Keratinocyte (primary cell): Measurements from ENCODE around the gene RNF151. TPM values are rescaled to one million over a fixed set of nuclear protein-coding genes. Genes with fewer than 3 reads are reported as not detected.

Experiments used
- DNase-seq: peaks from one replicate; pipeline ENCODE4 v3.0.0-alpha.2; 2011; ENCODE audit warnings: low read depth, missing footprints, low spot score
- FAIRE-seq: peaks from 2 replicates; lab custom pipeline; 2011; peaks lifted over from hg19 to GRCh38; lab: Jason Lieb, UNC
- H2AFZ ChIP-seq: 2 replicates; pipeline ENCODE4 v1.6.0; 2012; ENCODE audit warnings: low read length, control low read depth, inconsistent platforms; ENCODE audit not compliant: control insufficient read depth
- H3K27ac ChIP-seq: 2 replicates; pipeline ENCODE4 v1.5.1; 2011; ENCODE audit warnings: low read length; ENCODE audit not compliant: control insufficient read depth, insufficient read depth
- H3K27me3 ChIP-seq: 3 replicates; pipeline ENCODE4 v1.6.0; 2011; ENCODE audit warnings: low read length; ENCODE audit not compliant: control insufficient read depth, insufficient read depth; ENCODE audit errors: extremely low read depth
- H3K36me3 ChIP-seq, 2 experiments: 2 replicates in 1 of 2; 3 replicates in 1 of 2; pipeline ENCODE4 v1.5.1; 2011; ENCODE audit warnings: low read length in 2 of 2, mild to moderate bottlenecking in 1 of 2; ENCODE audit not compliant: control insufficient read depth in 2 of 2, insufficient read depth in 2 of 2; ENCODE audit errors: extremely low read depth in 1 of 2
- H3K4me1 ChIP-seq: 3 replicates; pipeline ENCODE4 v1.5.1; 2011; ENCODE audit warnings: low read length; ENCODE audit not compliant: control insufficient read depth, insufficient read depth; ENCODE audit errors: extremely low read depth
- H3K4me2 ChIP-seq: 3 replicates; pipeline ENCODE4 v1.6.0; 2011; ENCODE audit warnings: low read depth, low read length; ENCODE audit not compliant: control insufficient read depth, insufficient read depth; ENCODE audit errors: extremely low read depth
- H3K4me3 ChIP-seq, 3 experiments: fragments of 200-600 bp in 1 of 3; sonication (generic) in 1 of 3; 2 replicates in 2 of 3; 3 replicates in 1 of 3; pipeline ENCODE4 v1.5.1; 2011 to 2016; ENCODE audit warnings: low read length in 3 of 3, mild to moderate bottlenecking in 3 of 3, control low read depth in 2 of 3, inconsistent platforms in 1 of 3, low read depth in 1 of 3, mixed read lengths in 1 of 3, mixed run types in 1 of 3, moderate library complexity in 1 of 3; ENCODE audit not compliant: control insufficient read depth in 2 of 3, insufficient read depth in 2 of 3; ENCODE audit errors: extremely low read depth in 1 of 3
- H3K79me2 ChIP-seq: 2 replicates; pipeline ENCODE4 v1.6.0; 2012; ENCODE audit warnings: low read length; ENCODE audit not compliant: control insufficient read depth, insufficient read depth
- H3K9ac ChIP-seq: 3 replicates; pipeline ENCODE4 v1.6.0; 2011; ENCODE audit warnings: low read length; ENCODE audit not compliant: control insufficient read depth, insufficient read depth; ENCODE audit errors: extremely low read depth
- H3K9me1 ChIP-seq: 3 replicates; pipeline ENCODE4 v1.6.0; 2011; ENCODE audit warnings: low read length; ENCODE audit not compliant: control insufficient read depth, insufficient read depth; ENCODE audit errors: extremely low read depth
- H3K9me3 ChIP-seq: 2 replicates; pipeline ENCODE4 v1.5.1; 2012; ENCODE audit warnings: low read depth, low read length; ENCODE audit not compliant: control insufficient read depth
- H4K20me1 ChIP-seq: 3 replicates; pipeline ENCODE4 v1.6.0; 2011; ENCODE audit warnings: low read length; ENCODE audit not compliant: control insufficient read depth, insufficient read depth; ENCODE audit errors: extremely low read depth
- EZH2 ChIP-seq: IDR thresholded peaks from one replicate; pipeline ENCODE4 v1.6.1; 2012; ENCODE audit warnings: inconsistent platforms, mild to moderate bottlenecking, low read length, moderate library complexity
- dilution Hi-C: fragments of 300-500 bp; cut with MboI; formaldehyde crosslinking; loops from one replicate; pipeline ENCODE4 v1.7.0; 2020; ENCODE audit warnings: low sequenced_read_pairs; ENCODE audit not compliant: extremely low pct_ligation_motif_present
- polyA plus RNA-seq, 5 experiments: library from polyadenylated mRNA; depleted of rRNA in 3 of 5; stranded (reverse) in 3 of 5; stranded (forward) in 1 of 5; unstranded in 1 of 5; fragments of >200 nt; gene quantifications; 1 replicate in 1 of 5; 2 replicates in 3 of 5; 3 replicates in 1 of 5; pipeline versions ENCODE4 v1.2.1 to v1.2.3, GENCODE V29; 2011 to 2012; ENCODE audit warnings: missing spikeins in 2 of 5, low read depth in 1 of 5, low replicate concordance in 1 of 5
- TF ChIP-seq, protein P1 (sequence below), 3 experiments: IDR thresholded peaks in 1 of 3; conservative IDR thresholded peaks in 1 of 3; optimal IDR thresholded peaks in 1 of 3; 2 replicates in 2 of 3; 3 replicates in 1 of 3; pipeline versions ENCODE3 to v1.5.1; 2011; ENCODE audit warnings: low read length in 3 of 3, mild to moderate bottlenecking in 3 of 3, moderate library complexity in 2 of 3, control low read depth in 1 of 3, inconsistent platforms in 1 of 3; ENCODE audit not compliant: insufficient read depth in 2 of 3; ENCODE audit errors: extremely low read depth in 1 of 3

The RNF151 gene
- polyA plus RNA-seq, 1 donor (not counting 4 experiments of a cell fraction or from before 2014, with no cell fraction given), result not detected

- H3K79me2 ChIP-seq, result peaks cover 59% of the 10 kb centered on the region
- peak overlapping the region; percentile 59 to 85 (median 76) for H3K4me3 ChIP-seq
- H4K20me1 ChIP-seq, result peaks cover 28% of the 10 kb centered on the region
- peak overlapping the region; percentile 82 for H3K27ac ChIP-seq
- FAIRE-seq (no peak), DNase-seq (no peak)
- H3K9ac ChIP-seq, result peak overlapping the region; percentile 85
- no peaks in the 10 kb centered on the region for H3K9me3 ChIP-seq
- H3K27me3 ChIP-seq, result no peaks in the 10 kb centered on the region
- dilution Hi-C loops, result no loop called here
- H3K36me3 ChIP-seq, result peaks cover 17 to 31% of the 10 kb centered on the region in 2 experiments
- H3K9me1 ChIP-seq, result peaks cover 3% of the 10 kb centered on the region
- H3K4me2 ChIP-seq, result peak overlapping the region; percentile 91
- H3K4me1 ChIP-seq, result peaks cover 36% of the 10 kb centered on the region
- no peak overlapping the region for H2AFZ ChIP-seq
- TF ChIP-seq, protein P1, sequence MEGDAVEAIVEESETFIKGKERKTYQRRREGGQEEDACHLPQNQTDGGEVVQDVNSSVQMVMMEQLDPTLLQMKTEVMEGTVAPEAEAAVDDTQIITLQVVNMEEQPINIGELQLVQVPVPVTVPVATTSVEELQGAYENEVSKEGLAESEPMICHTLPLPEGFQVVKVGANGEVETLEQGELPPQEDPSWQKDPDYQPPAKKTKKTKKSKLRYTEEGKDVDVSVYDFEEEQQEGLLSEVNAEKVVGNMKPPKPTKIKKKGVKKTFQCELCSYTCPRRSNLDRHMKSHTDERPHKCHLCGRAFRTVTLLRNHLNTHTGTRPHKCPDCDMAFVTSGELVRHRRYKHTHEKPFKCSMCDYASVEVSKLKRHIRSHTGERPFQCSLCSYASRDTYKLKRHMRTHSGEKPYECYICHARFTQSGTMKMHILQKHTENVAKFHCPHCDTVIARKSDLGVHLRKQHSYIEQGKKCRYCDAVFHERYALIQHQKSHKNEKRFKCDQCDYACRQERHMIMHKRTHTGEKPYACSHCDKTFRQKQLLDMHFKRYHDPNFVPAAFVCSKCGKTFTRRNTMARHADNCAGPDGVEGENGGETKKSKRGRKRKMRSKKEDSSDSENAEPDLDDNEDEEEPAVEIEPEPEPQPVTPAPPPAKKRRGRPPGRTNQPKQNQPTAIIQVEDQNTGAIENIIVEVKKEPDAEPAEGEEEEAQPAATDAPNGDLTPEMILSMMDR (optimal IDR thresholded peaks at IDR 0.05 in 1 of 3, IDR thresholded peaks at IDR 0.05 in 1 of 3, conservative IDR thresholded peaks at IDR 0.05 in 1 of 3; ENCODE audit: extremely low read depth in 1 of 3, insufficient read depth in 2 of 3, low read length in 3 of 3), result peak in 1 of 3 experiments; percentile 7
- no peak for TF ChIP-seq EZH2
Measured at GRCh38 chr16:1963806-1964505, 2.7 kb upstream of the RNF151 start.

DNA sequence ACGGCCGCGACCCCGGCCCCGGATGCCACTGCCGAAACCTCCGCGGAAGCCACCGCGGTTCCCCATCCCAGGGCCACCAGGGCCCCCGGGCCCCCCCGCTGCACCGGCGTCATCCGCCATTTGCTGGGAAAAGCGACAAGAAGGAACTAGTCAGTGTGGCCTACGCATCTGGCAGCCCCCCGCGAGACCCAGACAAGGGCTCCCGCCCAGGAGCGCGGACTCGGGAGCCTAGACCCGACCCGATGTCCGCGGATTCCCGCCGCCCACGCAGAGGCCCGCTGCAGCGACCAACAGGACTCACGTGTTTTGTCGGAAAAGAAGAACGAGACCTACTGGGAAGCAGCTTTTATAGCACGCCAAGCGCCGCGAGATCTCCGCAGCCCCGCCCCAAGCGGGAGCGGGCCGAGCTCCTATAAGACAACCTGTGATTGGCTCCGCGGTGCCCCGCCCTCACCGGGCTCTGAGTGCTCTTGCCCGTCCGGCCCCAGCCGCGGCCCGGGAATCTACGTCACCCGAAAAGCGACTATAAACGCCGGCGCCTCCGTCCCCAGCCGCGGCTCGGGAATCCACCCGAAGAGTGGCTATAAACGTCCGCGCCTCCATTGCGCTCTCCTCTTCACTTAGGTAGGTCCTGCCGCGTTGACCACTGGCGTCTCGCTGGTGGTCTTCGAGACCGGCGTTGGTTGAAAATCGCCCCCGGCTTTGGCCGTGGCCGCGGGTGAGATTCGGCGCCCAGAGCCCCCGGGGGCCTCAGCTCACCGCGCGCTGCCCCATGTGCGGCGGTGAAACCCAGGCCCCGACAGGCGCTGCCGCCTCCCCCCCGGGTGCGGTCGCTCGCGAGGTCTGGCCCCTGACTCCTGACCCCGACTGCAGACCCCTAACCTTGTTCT is 1.9 kb upstream of the RNF151 start, which contains the start of gene RPS2:
Gene RPS2 (minus strand): TSS at position 321 of the 890 bp plus-strand sequence. CDS start 201 bp downstream, at position 120.
- H3K9me1 ChIP-seq, result peaks cover 3% of the 10 kb centered on the region
- TF ChIP-seq, protein P1 (optimal IDR thresholded peaks at IDR 0.05 in 1 of 3, IDR thresholded peaks at IDR 0.05 in 1 of 3, conservative IDR thresholded peaks at IDR 0.05 in 1 of 3; ENCODE audit: extremely low read depth in 1 of 3, insufficient read depth in 2 of 3, low read length in 3 of 3), result no peak
- TF ChIP-seq EZH2, result no peak
- H4K20me1 ChIP-seq, result peaks cover 28% of the 10 kb centered on the region
- peak within 1 kb of the TSS; percentile 85 for H3K9ac ChIP-seq
- H3K4me1 ChIP-seq, result peaks cover 34% of the 10 kb centered on the region
- dilution Hi-C loops, result no loop called here
- DNase-seq (peak; percentile 98), FAIRE-seq (no peak)
- peak within 1 kb of the TSS; percentile 69 to 85 (median 79) for H3K4me3 ChIP-seq
- H3K36me3 ChIP-seq, result peaks cover 17 to 31% of the 10 kb centered on the region in 2 experiments
- peak within 1 kb of the TSS; percentile 36 for H2AFZ ChIP-seq
- H3K9me3 ChIP-seq, result no peaks in the 10 kb centered on the region
- H3K4me2 ChIP-seq, result peak within 1 kb of the TSS; percentile 99
- H3K27me3 ChIP-seq, result no peaks in the 10 kb centered on the region
- H3K27ac ChIP-seq, result peak within 1 kb of the TSS; percentile 88
- peaks cover 55% of the 10 kb centered on the region for H3K79me2 ChIP-seq
